ENCODE data around the gene TIMM17A.

- TF ChIP-seq CTCF (IDR thresholded peaks at IDR 0.05) (no peak), POLR2A (IDR thresholded peaks at IDR 0.05) (no peak), POLR2AphosphoS5 (IDR thresholded peaks at IDR 0.05) (peak in 1 of 4 donors; percentile 11), EP300 (IDR thresholded peaks at IDR 0.05) (no peak)
Observed at GRCh38 chr1:202014915-202015661, 59.8 kb downstream of the TIMM17A start.

All from sigmoid colon (tissue), 4 donors.